HCT116 (cell line): ENCODE results near the gene CFAP46. TPM values are rescaled to one million over a fixed set of nuclear protein-coding genes. Genes with fewer than 3 reads are reported as not detected.

Source experiments
- ATAC-seq: fragments of 200-7000 bp; cut with Tn5 transposase; 2 replicates; pipeline ENCODE4 v1.9.1; 2020; ENCODE audit warnings: mild to moderate bottlenecking, moderate library complexity
- BruUV-seq: library from RNA; stranded (reverse); fragments of 400-500 nt; replicated peaks from 2 replicates; lab custom pipeline; 2021; lab: Mats Ljungman, UMichigan
- CTCF ChIA-PET: fragments of 300-600 bp; sonication (Branson Sonifier 250); formaldehyde crosslinking; loops from one replicate; lab custom pipeline; 2021; ENCODE audit warnings: antibody characterized with exemption; lab: Charles Lee
- POLR2A ChIA-PET: fragments of 300-600, 350-600 bp; sonication (Branson Sonifier 250); formaldehyde crosslinking; loops from one replicate; lab custom pipeline; 2021; ENCODE audit warnings: antibody characterized with exemption; lab: Charles Lee
- RAD21 ChIA-PET, 2 experiments: fragments of 300-600 bp; sonication (Branson Sonifier 250); formaldehyde crosslinking; loops; one replicate each; lab custom pipeline; 2023; ENCODE audit warnings: low total read pairs in 2 of 2; ENCODE audit not compliant: uncharacterized antibody in 2 of 2, unreplicated experiment in 2 of 2, low non-redundant PET in 1 of 2; lab: Charles Lee
- DNase-seq: peaks from one replicate; pipeline ENCODE4 v3.0.0-alpha.2; 2010; ENCODE audit warnings: low read depth, low spot score
- H2AFZ ChIP-seq: fragments of 200-600 bp; shearing (Covaris generic), sonication (generic); 2 replicates; pipeline ENCODE4 v1.6.1; 2017; ENCODE audit warnings: low read depth, mixed run types, mixed read lengths, antibody characterized with exemption, low read length; ENCODE audit not compliant: poor library complexity, severe bottlenecking
- H3K27ac ChIP-seq: 2 replicates; pipeline ENCODE4 v1.5.1; 2012; ENCODE audit warnings: low read depth, low read length
- H3K27me3 ChIP-seq: fragments of 200-600 bp; sonication (generic); 2 replicates; pipeline ENCODE4 v1.6.1; 2016; ENCODE audit warnings: mixed run types, low read length, mixed read lengths; ENCODE audit not compliant: insufficient read depth
- H3K36me3 ChIP-seq, 2 experiments: fragments of 200-500 bp in 1 of 2; fragments of 200-600 bp in 1 of 2; sonication (Bioruptor generic) in 1 of 2; sonication (generic) in 1 of 2; 2 replicates each; pipeline versions ENCODE4 v1.5.1 to v1.6.1; 2014 to 2016; ENCODE audit warnings: low read length in 2 of 2, inconsistent platforms in 1 of 2, mixed read lengths in 1 of 2, mixed run types in 1 of 2; ENCODE audit not compliant: insufficient read depth in 2 of 2, control insufficient read depth in 1 of 2
- H3K4me1 ChIP-seq, 2 experiments: fragments of 200-600 bp in 1 of 2; sonication (generic) in 1 of 2; 2 replicates each; pipeline versions ENCODE4 v1.5.1 to v1.6.1; 2012 to 2017; ENCODE audit warnings: low read length in 2 of 2, inconsistent platforms in 1 of 2, mild to moderate bottlenecking in 1 of 2, mixed read lengths in 1 of 2, mixed run types in 1 of 2, moderate library complexity in 1 of 2; ENCODE audit not compliant: insufficient read depth in 2 of 2, control insufficient read depth in 1 of 2
- H3K4me2 ChIP-seq: fragments of 200-600 bp; sonication (generic); 2 replicates; pipeline ENCODE4 v1.6.1; 2017; ENCODE audit warnings: mixed run types, low read length, mixed read lengths
- H3K4me3 ChIP-seq, 2 experiments: fragments of 200-600 bp in 1 of 2; sonication (generic) in 1 of 2; replicated peaks in 1 of 2; 2 replicates each; pipeline ENCODE4 v1.5.1; 2011 to 2016; ENCODE audit warnings: low read length in 2 of 2, control low read depth in 1 of 2, low read depth in 1 of 2, mild to moderate bottlenecking in 1 of 2, mixed read lengths in 1 of 2, mixed run types in 1 of 2
- H3K79me2 ChIP-seq: fragments of 200-600 bp; sonication (generic); 2 replicates; pipeline ENCODE4 v1.6.1; 2017; ENCODE audit warnings: mild to moderate bottlenecking, mixed run types, low read length, moderate library complexity, mixed read lengths; ENCODE audit not compliant: insufficient read depth
- H3K9ac ChIP-seq: fragments of 200-600 bp; sonication (generic); 2 replicates; pipeline ENCODE4 v1.6.1; 2016; ENCODE audit warnings: low read length, mixed read lengths
- H3K9me2 ChIP-seq: fragments of 200-600 bp; sonication (generic), shearing (Covaris generic); 2 replicates; pipeline ENCODE4 v1.6.1; 2017; ENCODE audit warnings: mixed run types, mild to moderate bottlenecking, moderate library complexity; ENCODE audit not compliant: insufficient read depth
- H3K9me3 ChIP-seq, 2 experiments: fragments of 200-500 bp in 1 of 2; fragments of 200-600 bp in 1 of 2; sonication (Bioruptor generic) in 1 of 2; sonication (generic) in 1 of 2; 2 replicates each; pipeline ENCODE4 v1.6.1; 2014 to 2017; ENCODE audit warnings: low read length in 2 of 2, mixed read lengths in 2 of 2, inconsistent platforms in 1 of 2, low read depth in 1 of 2, mild to moderate bottlenecking in 1 of 2, mixed run types in 1 of 2, moderate library complexity in 1 of 2; ENCODE audit not compliant: control insufficient read depth in 1 of 2, insufficient read depth in 1 of 2
- H4K20me1 ChIP-seq: fragments of 200-600 bp; sonication (generic), shearing (Covaris generic); 2 replicates; pipeline ENCODE4 v1.6.1; 2017; ENCODE audit warnings: mixed run types, mild to moderate bottlenecking, moderate library complexity; ENCODE audit not compliant: insufficient read depth
- CBX3 ChIP-seq: IDR thresholded peaks from 2 replicates; pipeline ENCODE4 v1.6.1; 2012; ENCODE audit warnings: low read depth
- CEBPB ChIP-seq: IDR thresholded peaks from 2 replicates; pipeline ENCODE4 v1.6.1; 2012; ENCODE audit warnings: low read depth
- CTCF ChIP-seq, 3 experiments: fragments of 200-600 bp in 1 of 3; sonication (generic) in 1 of 3; IDR thresholded peaks in 2 of 3; conservative IDR thresholded peaks in 1 of 3; 2 replicates each; pipeline ENCODE4 v1.5.1; 2012 to 2017; ENCODE audit warnings: low read depth in 2 of 3, low read length in 2 of 3, antibody characterized with exemption in 1 of 3, borderline replicate concordance in 1 of 3, control low read depth in 1 of 3, mild to moderate bottlenecking in 1 of 3, mixed read lengths in 1 of 3, mixed run types in 1 of 3, moderate library complexity in 1 of 3; ENCODE audit not compliant: insufficient read depth in 1 of 3
- EGR1 ChIP-seq: IDR thresholded peaks from 2 replicates; pipeline ENCODE4 v1.6.1; 2012; ENCODE audit warnings: low read depth
- ELF1 ChIP-seq: IDR thresholded peaks from 2 replicates; pipeline ENCODE4 v1.6.1; 2012; ENCODE audit warnings: low read depth, borderline replicate concordance
- EZH2 ChIP-seq: fragments of 200-600 bp; sonication (generic); IDR thresholded peaks from 2 replicates; pipeline ENCODE4 v1.6.1; 2017; ENCODE audit warnings: antibody characterized with exemption, mixed run types
- EZH2phosphoT487 ChIP-seq: fragments of 200-600 bp; IDR thresholded peaks from 2 replicates; pipeline ENCODE4 v1.6.1; 2018; ENCODE audit warnings: antibody characterized with exemption, borderline replicate concordance
- FOSL1 ChIP-seq: IDR thresholded peaks from 2 replicates; pipeline ENCODE4 v1.6.1; 2012; ENCODE audit warnings: low read depth
- JUND ChIP-seq: IDR thresholded peaks from 2 replicates; pipeline ENCODE4 v1.6.1; 2012
- POLR2A ChIP-seq: IDR thresholded peaks from 2 replicates; pipeline ENCODE4 v1.7.0; 2011; ENCODE audit warnings: borderline replicate concordance; ENCODE audit not compliant: insufficient read depth, insufficient read length; ENCODE audit errors: extremely low read depth
- POLR2AphosphoS5 ChIP-seq: IDR thresholded peaks from 2 replicates; pipeline ENCODE4 v1.6.1; 2011; ENCODE audit warnings: mild to moderate bottlenecking, low read depth, low read length, moderate library complexity
- RAD21 ChIP-seq: IDR thresholded peaks from 2 replicates; pipeline ENCODE4 v1.6.1; 2012; ENCODE audit warnings: low read depth, mild to moderate bottlenecking
- REST ChIP-seq: IDR thresholded peaks from 2 replicates; pipeline ENCODE4 v1.6.1; 2012; ENCODE audit warnings: low read depth
- SRF ChIP-seq: IDR thresholded peaks from 2 replicates; pipeline ENCODE4 v1.6.1; 2012; ENCODE audit warnings: low read depth
- YY1 ChIP-seq: IDR thresholded peaks from 2 replicates; pipeline ENCODE4 v1.6.1; 2011; ENCODE audit warnings: low read length, low read depth, moderate library complexity, mild to moderate bottlenecking; ENCODE audit not compliant: insufficient replicate concordance; ENCODE audit errors: extremely low read depth
- intact Hi-C: fragments of 100-400 bp; cut with micrococcal nuclease; formaldehyde crosslinking; loops from 2 replicates; pipeline ENCODE4 v1.10.0; 2022
- total RNA-seq: library from RNA; stranded (reverse); gene quantifications from one replicate; pipeline ENCODE4 v1.2.1, GENCODE V29; 2021; ENCODE audit not compliant: unreplicated experiment
- TF ChIP-seq, protein P1 (sequence below): IDR thresholded peaks from 2 replicates; pipeline ENCODE4 v1.6.1; 2012
- TF ChIP-seq, protein P2 (sequence below): IDR thresholded peaks from 2 replicates; pipeline ENCODE4 v1.6.1; 2011; ENCODE audit warnings: mild to moderate bottlenecking, low read length, moderate library complexity; ENCODE audit not compliant: insufficient replicate concordance; ENCODE audit errors: extremely low read depth

Gene CFAP46
- total RNA-seq, 1 experiment from 2014 or later = 1.4 TPM

DNA sequence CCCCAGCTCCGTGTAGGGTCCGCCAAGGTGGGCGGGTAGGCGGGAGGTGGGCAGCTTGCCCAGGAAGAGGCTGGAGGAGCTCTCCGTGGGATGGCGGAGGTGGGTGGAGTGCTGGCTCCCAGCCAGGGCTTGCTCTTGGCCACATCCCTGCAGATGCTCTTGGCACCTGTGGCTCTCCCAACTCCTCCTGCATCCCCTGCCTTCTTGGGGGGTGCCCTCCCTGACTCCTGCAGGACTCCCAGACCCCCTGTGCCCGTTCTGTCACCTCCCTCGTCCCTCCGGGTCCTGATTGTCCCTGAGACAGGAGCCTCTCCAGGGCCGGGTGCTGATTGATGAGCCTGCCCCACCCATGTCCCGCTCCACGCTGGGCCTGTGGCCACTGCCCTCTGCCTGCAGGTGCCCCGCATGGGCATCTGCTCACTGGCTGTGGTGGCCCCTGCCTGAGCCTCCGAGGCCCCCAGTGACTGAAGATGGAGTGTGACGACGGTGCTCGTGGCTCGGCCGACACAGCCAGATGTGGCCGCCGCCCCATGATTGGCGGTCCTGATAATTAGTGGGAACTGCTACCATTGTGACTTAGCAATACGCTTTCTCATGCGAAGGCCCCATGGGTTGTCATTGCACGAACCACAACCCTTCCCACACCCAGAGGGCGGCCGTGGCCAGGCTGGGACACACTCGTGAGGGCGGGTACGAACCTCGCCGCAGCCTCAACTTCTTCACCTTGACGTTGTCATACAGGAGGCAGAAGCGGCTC is 23.6 kb downstream of the CFAP46 start:
- RAD21 ChIA-PET = no interaction called here
- BruUV-seq = no TSS peak
- no peaks in the 10 kb centered on the region for H4K20me1 ChIP-seq
- no peak for ATAC-seq
- no peaks in the 10 kb centered on the region for H3K27me3 ChIP-seq
- H3K4me1 ChIP-seq = no peaks in the 10 kb centered on the region
- no peak for TF ChIP-seq ELF1
- TF ChIP-seq EZH2 = no peak
- TF ChIP-seq SRF = no peak
- no peak for TF ChIP-seq POLR2AphosphoS5
- TF ChIP-seq JUND = no peak
- TF ChIP-seq CEBPB = no peak
- TF ChIP-seq, protein P1, sequence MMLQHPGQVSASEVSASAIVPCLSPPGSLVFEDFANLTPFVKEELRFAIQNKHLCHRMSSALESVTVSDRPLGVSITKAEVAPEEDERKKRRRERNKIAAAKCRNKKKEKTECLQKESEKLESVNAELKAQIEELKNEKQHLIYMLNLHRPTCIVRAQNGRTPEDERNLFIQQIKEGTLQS = no peak
- no peak for TF ChIP-seq FOSL1
- no peak for TF ChIP-seq CBX3
- no peak for TF ChIP-seq RAD21
- TF ChIP-seq CTCF (IDR thresholded peaks at IDR 0.05 in 2 of 3, conservative IDR thresholded peaks at IDR 0.05 in 1 of 3; ENCODE audit: borderline replicate concordance in 1 of 3, insufficient read depth in 1 of 3, low read depth in 2 of 3, low read length in 2 of 3) = no peak
- TF ChIP-seq, protein P2, sequence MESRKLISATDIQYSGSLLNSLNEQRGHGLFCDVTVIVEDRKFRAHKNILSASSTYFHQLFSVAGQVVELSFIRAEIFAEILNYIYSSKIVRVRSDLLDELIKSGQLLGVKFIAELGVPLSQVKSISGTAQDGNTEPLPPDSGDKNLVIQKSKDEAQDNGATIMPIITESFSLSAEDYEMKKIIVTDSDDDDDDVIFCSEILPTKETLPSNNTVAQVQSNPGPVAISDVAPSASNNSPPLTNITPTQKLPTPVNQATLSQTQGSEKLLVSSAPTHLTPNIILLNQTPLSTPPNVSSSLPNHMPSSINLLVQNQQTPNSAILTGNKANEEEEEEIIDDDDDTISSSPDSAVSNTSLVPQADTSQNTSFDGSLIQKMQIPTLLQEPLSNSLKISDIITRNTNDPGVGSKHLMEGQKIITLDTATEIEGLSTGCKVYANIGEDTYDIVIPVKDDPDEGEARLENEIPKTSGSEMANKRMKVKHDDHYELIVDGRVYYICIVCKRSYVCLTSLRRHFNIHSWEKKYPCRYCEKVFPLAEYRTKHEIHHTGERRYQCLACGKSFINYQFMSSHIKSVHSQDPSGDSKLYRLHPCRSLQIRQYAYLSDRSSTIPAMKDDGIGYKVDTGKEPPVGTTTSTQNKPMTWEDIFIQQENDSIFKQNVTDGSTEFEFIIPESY = no peak
- no peak for TF ChIP-seq EZH2phosphoT487
- no peak for TF ChIP-seq YY1
- no peak for TF ChIP-seq EGR1
- TF ChIP-seq REST = no peak
- no peak for TF ChIP-seq POLR2A
- POLR2A ChIA-PET = no interaction called here
- no peak overlapping the region for H3K4me2 ChIP-seq
- no peaks in the 10 kb centered on the region for H3K36me3 ChIP-seq
- no peak overlapping the region for H3K9ac ChIP-seq
- CTCF ChIA-PET = no interaction called here
- H3K79me2 ChIP-seq = no peaks in the 10 kb centered on the region
- H3K4me3 ChIP-seq = no peak overlapping the region
- DNase-seq = no peak
- intact Hi-C loops = no loop called here
- H3K9me2 ChIP-seq = no peaks in the 10 kb centered on the region
- H2AFZ ChIP-seq = no peak overlapping the region
- H3K27ac ChIP-seq = no peak overlapping the region
- no peaks in the 10 kb centered on the region for H3K9me3 ChIP-seq
